GM12865 (cell line): ENCODE data around the gene SLC66A1.

ENCODE experiments used
- DNase-seq: peaks from one replicate; pipeline ENCODE4 v3.0.0; 2010; ENCODE audit warnings: low read depth
- H3K4me3 ChIP-seq: 2 replicates; pipeline ENCODE4 v1.5.1; 2011; ENCODE audit warnings: mild to moderate bottlenecking, low read depth, low read length, control low read depth
- TF ChIP-seq, protein P1 (sequence below): IDR thresholded peaks from 2 replicates; pipeline ENCODE4 v1.5.1; 2011; ENCODE audit warnings: low read length, control low read depth, low read depth, inconsistent platforms; ENCODE audit not compliant: insufficient read depth; ENCODE audit errors: missing control alignments

SLC66A1 gene

DNA sequence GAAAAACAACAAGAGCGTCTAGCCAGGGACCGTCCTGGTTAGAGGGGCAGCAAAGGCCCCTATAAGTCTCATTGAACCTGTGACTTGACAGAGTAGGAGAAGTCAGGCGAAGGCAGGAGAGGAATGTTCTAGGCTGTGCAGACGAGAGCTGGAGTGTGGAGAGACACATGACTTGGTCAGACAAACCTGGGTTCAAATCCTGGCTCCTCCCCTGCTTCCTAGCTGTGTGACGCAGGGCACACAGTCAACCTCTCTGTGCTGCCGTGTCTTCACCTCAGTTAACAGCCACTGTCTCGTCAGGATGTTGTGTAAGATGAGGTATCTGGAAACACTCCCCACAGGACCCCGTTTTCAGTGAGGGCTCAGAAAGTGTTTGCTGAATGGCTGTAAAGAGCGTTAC is 15.6 kb downstream of the SLC66A1 start:
- no peak for DNase-seq
- TF ChIP-seq, protein P1, sequence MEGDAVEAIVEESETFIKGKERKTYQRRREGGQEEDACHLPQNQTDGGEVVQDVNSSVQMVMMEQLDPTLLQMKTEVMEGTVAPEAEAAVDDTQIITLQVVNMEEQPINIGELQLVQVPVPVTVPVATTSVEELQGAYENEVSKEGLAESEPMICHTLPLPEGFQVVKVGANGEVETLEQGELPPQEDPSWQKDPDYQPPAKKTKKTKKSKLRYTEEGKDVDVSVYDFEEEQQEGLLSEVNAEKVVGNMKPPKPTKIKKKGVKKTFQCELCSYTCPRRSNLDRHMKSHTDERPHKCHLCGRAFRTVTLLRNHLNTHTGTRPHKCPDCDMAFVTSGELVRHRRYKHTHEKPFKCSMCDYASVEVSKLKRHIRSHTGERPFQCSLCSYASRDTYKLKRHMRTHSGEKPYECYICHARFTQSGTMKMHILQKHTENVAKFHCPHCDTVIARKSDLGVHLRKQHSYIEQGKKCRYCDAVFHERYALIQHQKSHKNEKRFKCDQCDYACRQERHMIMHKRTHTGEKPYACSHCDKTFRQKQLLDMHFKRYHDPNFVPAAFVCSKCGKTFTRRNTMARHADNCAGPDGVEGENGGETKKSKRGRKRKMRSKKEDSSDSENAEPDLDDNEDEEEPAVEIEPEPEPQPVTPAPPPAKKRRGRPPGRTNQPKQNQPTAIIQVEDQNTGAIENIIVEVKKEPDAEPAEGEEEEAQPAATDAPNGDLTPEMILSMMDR = no peak
- no peak overlapping the region for H3K4me3 ChIP-seq

DNA sequence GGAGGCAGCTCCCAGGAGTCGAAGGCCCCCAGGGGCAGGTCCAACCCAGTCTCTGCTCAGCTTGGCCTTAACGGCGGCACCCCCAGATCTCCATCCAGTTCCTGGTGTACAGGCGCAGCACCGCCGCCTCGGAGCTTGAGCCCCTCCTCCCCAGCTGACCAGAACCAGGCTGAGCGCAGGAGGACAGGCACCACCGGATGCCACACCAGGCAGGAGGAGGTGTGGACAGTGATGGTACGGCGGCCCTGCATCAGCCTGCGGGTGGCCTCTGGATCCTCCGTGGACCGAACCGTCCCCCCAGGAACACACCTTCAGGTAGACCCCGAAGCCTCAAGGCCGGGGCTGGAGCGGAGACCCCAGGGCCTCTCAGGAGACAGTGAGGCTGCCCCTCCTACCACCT is 16.4 kb downstream of the SLC66A1 start:
- TF ChIP-seq, protein P1 = no peak
- H3K4me3 ChIP-seq = no peak overlapping the region
- DNase-seq = no peak

DNA sequence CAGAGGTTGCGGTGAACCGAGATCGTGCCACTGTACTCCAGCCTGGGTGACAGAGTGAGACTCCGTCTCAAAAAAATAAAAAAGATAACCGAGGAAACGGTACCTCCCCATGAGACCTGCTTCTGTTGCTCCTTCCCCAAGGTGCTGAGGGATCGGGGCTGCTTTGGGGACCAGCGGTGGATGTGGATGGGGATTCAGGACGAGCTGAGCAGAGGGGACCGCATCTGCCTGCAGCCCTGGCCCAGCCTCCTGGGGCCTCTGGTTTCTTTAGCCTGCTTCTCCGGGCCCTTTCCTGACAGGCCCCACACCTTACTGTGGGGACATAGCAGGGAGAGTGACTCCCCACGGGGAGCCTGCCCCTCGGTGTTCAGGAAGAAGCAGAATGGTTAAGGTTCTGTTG is 17.1 kb downstream of the SLC66A1 start:
- no peak for DNase-seq
- TF ChIP-seq, protein P1 = no peak
- no peak overlapping the region for H3K4me3 ChIP-seq

DNA sequence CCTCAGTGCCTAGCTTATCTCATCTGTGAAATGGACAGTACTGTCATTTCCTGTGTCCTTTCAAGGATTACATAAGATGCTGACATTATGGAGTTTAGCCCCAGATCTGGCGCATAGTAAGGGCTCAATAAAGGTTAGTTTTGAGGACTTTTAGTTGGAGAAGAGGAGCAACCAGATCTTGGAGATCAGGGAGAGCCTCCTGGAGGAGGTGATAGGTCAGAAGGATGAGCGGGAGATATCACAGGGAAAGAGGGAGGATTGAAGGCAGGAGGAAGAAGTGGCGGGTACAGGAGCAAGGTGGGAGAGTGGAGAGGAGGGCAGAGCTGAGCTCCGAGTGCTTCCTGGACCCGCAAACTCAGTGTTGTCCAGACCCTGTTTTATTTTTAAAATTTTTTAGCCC is 17.5 kb downstream of the SLC66A1 start:
- no peak for DNase-seq

DNA sequence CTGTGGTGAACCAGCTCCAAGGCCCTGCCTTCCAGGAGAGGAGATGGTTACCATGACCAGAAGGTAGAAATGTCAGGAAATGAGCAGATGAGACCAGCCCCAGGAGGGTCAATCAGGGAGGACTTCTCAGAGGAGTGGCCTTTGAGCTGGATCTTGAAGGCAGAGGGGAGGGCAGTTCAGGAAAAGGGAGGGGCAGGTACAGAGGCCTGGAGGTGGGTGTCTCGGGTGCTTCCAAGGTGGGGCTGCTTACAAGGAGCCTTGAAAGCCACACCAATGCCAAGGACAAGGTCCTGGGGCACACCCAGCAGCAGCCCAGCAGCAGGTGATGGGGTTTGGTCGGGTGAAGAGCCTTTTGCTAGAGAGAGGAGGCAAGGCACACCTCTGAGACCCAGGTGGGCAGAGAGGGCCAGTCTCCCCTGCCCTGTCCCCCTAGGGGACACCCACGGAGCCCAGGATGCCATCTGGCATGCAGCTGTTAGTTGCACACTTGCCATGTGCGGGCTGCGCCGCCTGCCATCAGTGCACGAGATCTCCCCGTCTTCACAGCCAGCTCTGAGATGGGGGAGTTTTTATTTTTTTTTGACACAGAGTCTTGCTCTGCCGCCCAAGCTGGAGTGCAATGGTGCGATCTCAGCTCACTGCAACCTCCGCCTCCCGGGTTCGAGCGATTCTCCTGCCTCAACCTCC is 18.5 kb downstream of the SLC66A1 start:
- DNase-seq = no peak
- TF ChIP-seq, protein P1 = no peak
- H3K4me3 ChIP-seq = no peak overlapping the region

More for the DNA sequence above, 17.5 kb downstream of the SLC66A1 start:
- no peak overlapping the region for H3K4me3 ChIP-seq
- TF ChIP-seq, protein P1 = no peak

DNA sequence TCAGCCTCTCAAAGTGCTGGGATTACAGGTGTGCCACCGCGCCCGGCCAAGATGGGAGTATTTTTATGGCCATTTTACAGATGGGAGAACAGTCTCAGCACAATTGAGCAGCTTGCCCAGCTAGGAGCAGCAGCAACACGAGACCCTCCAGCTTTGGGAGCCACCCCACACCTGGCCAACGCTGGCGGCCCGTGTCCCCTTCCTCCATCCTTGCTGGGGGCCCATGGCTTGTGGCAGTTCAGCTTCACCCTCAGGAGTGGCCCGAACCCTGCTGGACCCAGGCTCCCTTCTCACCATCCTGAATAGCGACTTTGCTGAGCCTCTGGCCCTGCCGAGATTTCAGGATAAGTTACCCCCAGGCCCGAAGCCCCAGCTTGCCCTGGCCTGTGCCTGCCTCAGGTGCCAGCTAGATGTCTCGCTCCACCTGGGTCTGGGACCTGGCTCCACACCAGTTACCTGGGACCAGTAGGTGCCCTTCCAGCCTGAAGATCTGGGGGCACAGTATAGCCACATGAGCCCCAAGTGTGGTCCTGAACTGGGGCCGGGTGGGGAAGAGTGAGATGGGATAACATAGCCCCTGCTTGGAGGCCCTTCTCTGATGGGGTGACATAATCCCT is 19.2 kb downstream of the SLC66A1 start:
- DNase-seq = no peak
- TF ChIP-seq, protein P1 = no peak
- no peak overlapping the region for H3K4me3 ChIP-seq
